Spleen (tissue), 7 donors: ENCODE data around the gene CXCL1.

Experiments
- POLR2A ChIP-seq, 3 donors: fragments of 450-650 bp; IDR thresholded peaks; one replicate each; pipeline ENCODE4 v1.5.1; 2017; ENCODE audit warnings: antibody characterized with exemption in 3 of 3, mild to moderate bottlenecking in 1 of 3
- POLR2AphosphoS5 ChIP-seq, 3 donors: sonication (generic); formaldehyde crosslinking; IDR thresholded peaks; one replicate each; pipeline ENCODE4 v1.5.1; 2017; ENCODE audit warnings: antibody characterized with exemption in 3 of 3
- TF ChIP-seq, protein P1 (sequence below), 11 experiments: fragments of 200-600 bp in 7 of 11; fragments of 450-650 bp in 4 of 11; sonication (generic) in 4 of 11; IDR thresholded peaks in 8 of 11; conservative IDR thresholded peaks in 3 of 11; 1 replicate in 7 of 11; 2 replicates in 4 of 11; pipeline versions ENCODE4 v1.4.0 to v1.8.0; 2016 to 2021; ENCODE audit warnings: antibody characterized with exemption in 11 of 11, inconsistent platforms in 4 of 11, mild to moderate bottlenecking in 1 of 11
- donor health status: DM: no; HTN: no; CAD: no; lungs with moderate emphysema.
- donor health status: DM: no; HTN: no; CAD: no.
- donor health status: DM: no; HTN: no; CAD: no.

DNA sequence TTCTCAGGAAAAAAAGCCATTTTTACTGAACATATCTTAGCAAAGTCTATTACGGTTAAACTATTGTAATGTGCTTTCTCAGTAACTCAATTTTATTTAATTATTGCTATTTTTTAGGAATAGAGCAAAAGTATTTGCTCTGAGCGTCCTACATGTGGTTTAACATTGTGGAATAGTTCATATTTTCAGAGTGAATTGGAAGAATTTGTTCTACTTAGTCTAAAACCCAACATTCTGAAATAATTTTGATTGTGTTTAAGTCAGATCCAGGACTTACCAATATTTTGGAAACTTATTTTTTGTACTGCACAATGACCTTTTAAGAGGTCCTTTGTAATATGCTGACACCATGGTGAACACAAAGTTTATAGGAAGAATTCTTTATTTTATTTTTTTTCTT, 27.2 kb downstream of the CXCL1 start:
- TF ChIP-seq, protein P1, sequence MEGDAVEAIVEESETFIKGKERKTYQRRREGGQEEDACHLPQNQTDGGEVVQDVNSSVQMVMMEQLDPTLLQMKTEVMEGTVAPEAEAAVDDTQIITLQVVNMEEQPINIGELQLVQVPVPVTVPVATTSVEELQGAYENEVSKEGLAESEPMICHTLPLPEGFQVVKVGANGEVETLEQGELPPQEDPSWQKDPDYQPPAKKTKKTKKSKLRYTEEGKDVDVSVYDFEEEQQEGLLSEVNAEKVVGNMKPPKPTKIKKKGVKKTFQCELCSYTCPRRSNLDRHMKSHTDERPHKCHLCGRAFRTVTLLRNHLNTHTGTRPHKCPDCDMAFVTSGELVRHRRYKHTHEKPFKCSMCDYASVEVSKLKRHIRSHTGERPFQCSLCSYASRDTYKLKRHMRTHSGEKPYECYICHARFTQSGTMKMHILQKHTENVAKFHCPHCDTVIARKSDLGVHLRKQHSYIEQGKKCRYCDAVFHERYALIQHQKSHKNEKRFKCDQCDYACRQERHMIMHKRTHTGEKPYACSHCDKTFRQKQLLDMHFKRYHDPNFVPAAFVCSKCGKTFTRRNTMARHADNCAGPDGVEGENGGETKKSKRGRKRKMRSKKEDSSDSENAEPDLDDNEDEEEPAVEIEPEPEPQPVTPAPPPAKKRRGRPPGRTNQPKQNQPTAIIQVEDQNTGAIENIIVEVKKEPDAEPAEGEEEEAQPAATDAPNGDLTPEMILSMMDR (IDR thresholded peaks at IDR 0.05 in 8 of 11, conservative IDR thresholded peaks at IDR 0.05 in 3 of 11), result no peak
- TF ChIP-seq POLR2A (IDR thresholded peaks at IDR 0.05) (no peak), POLR2AphosphoS5 (IDR thresholded peaks at IDR 0.05) (no peak)
